Measurements from ENCODE around the gene PICK1. TPM values are rescaled to one million over a fixed set of nuclear protein-coding genes. Genes with fewer than 3 reads are reported as not detected.

Gene PICK1
- total RNA-seq, 1 experiment from 2014 or later, result 45.5 TPM

GRCh38 chr22:38041760-38042487 lies 15.3 kb upstream of the PICK1 start:
- DNase-seq, result no peak

GRCh38 chr22:38042488-38042790 lies 14.8 kb upstream of the PICK1 start:
- Histone ChIP-seq H3K9me2 (replicated peaks; ENCODE audit: low read length) (no peaks in the 10 kb centered on the region), H3K4me1 (ENCODE audit: insufficient read depth, low read length) (no peaks in the 10 kb centered on the region), H3K27me3 (ENCODE audit: low read length) (no peaks in the 10 kb centered on the region), H3K36me3 (ENCODE audit: low read depth, low read length) (no peaks in the 10 kb centered on the region), H3K9me3 (ENCODE audit: low read length) (no peaks in the 10 kb centered on the region), H3K4me3 (ENCODE audit: low read length) (no peak overlapping the region), H3F3A (ENCODE audit: low read length, unreplicated experiment) (no peaks in the 10 kb centered on the region), H3K79me2 (ENCODE audit: low read length) (no peaks in the 10 kb centered on the region), H4K20me1 (ENCODE audit: low read length) (no peaks in the 10 kb centered on the region), H3K4me2 (ENCODE audit: low read length) (no peak overlapping the region), H2AFZ (ENCODE audit: low read length) (no peak overlapping the region), H3K27ac (ENCODE audit: low read length) (no peak overlapping the region), H3K9ac (ENCODE audit: low read length) (no peak overlapping the region)
- DNase-seq (no peak), ATAC-seq (no peak)
- POLR2A ChIA-PET (ENCODE audit: unreplicated experiment), result no interaction called here
- intact Hi-C loops (cut with micrococcal nuclease), result no loop called here
- BruUV-seq (replicated peaks), result no TSS peak
- CTCF ChIA-PET, result no interaction called here
- TF ChIP-seq CTCF (conservative IDR thresholded peaks at IDR 0.05; ENCODE audit: low read depth, low read length) (no peak), EZH2phosphoT487 (IDR thresholded peaks at IDR 0.05; ENCODE audit: borderline replicate concordance, low read length) (no peak), EZH2 (IDR thresholded peaks at IDR 0.05; ENCODE audit: low read length, unreplicated experiment) (no peak)

More at GRCh38 chr22:38041760-38042487, 15.3 kb upstream of the PICK1 start:
- H2AFZ ChIP-seq (ENCODE audit: low read length), result no peak overlapping the region
- H3K27me3 ChIP-seq (ENCODE audit: low read length), result no peaks in the 10 kb centered on the region
- no TSS peak for BruUV-seq (replicated peaks)
- no peaks in the 10 kb centered on the region for H3K36me3 ChIP-seq (ENCODE audit: low read depth, low read length)
- no peak overlapping the region for H3K9ac ChIP-seq (ENCODE audit: low read length)
- ChIA-PET POLR2A (ENCODE audit: unreplicated experiment) (no interaction called here), CTCF (no interaction called here)
- no peak for ATAC-seq
- no peaks in the 10 kb centered on the region for H3F3A ChIP-seq (ENCODE audit: low read length, unreplicated experiment)
- H3K4me2 ChIP-seq (ENCODE audit: low read length), result no peak overlapping the region
- no peak overlapping the region for H3K4me3 ChIP-seq (ENCODE audit: low read length)
- H3K79me2 ChIP-seq (ENCODE audit: low read length), result no peaks in the 10 kb centered on the region
- H4K20me1 ChIP-seq (ENCODE audit: low read length), result no peaks in the 10 kb centered on the region
- no peaks in the 10 kb centered on the region for H3K4me1 ChIP-seq (ENCODE audit: insufficient read depth, low read length)
- H3K9me3 ChIP-seq (ENCODE audit: low read length), result no peaks in the 10 kb centered on the region
- TF ChIP-seq EZH2 (IDR thresholded peaks at IDR 0.05; ENCODE audit: low read length, unreplicated experiment) (no peak), CTCF (conservative IDR thresholded peaks at IDR 0.05; ENCODE audit: low read depth, low read length) (no peak), EZH2phosphoT487 (IDR thresholded peaks at IDR 0.05; ENCODE audit: borderline replicate concordance, low read length) (no peak)
- intact Hi-C loops (cut with micrococcal nuclease), result no loop called here
- no peak overlapping the region for H3K27ac ChIP-seq (ENCODE audit: low read length)
- H3K9me2 ChIP-seq (replicated peaks; ENCODE audit: low read length), result no peaks in the 10 kb centered on the region

- H4K20me1 ChIP-seq (ENCODE audit: low read length), result no peaks in the 10 kb centered on the region
- no peak for ATAC-seq
- no peak overlapping the region for H2AFZ ChIP-seq (ENCODE audit: low read length)
- DNase-seq, result no peak
- no TSS peak for BruUV-seq (replicated peaks)
- H3K27ac ChIP-seq (ENCODE audit: low read length), result no peak overlapping the region
- no peaks in the 10 kb centered on the region for H3K79me2 ChIP-seq (ENCODE audit: low read length)
- no peaks in the 10 kb centered on the region for H3K9me2 ChIP-seq (replicated peaks; ENCODE audit: low read length)
- H3K9me3 ChIP-seq (ENCODE audit: low read length), result no peaks in the 10 kb centered on the region
- no peak overlapping the region for H3K4me3 ChIP-seq (ENCODE audit: low read length)
- H3K36me3 ChIP-seq (ENCODE audit: low read depth, low read length), result no peaks in the 10 kb centered on the region
- no peak for TF ChIP-seq EZH2 (IDR thresholded peaks at IDR 0.05; ENCODE audit: low read length, unreplicated experiment)
- TF ChIP-seq EZH2phosphoT487 (IDR thresholded peaks at IDR 0.05; ENCODE audit: borderline replicate concordance, low read length), result no peak
- no peak for TF ChIP-seq CTCF (conservative IDR thresholded peaks at IDR 0.05; ENCODE audit: low read depth, low read length)
- H3K4me1 ChIP-seq (ENCODE audit: insufficient read depth, low read length), result no peaks in the 10 kb centered on the region
- no peak overlapping the region for H3K9ac ChIP-seq (ENCODE audit: low read length)
- ChIA-PET CTCF (no interaction called here), POLR2A (ENCODE audit: unreplicated experiment) (no interaction called here)
- H3K4me2 ChIP-seq (ENCODE audit: low read length), result no peak overlapping the region
- no peaks in the 10 kb centered on the region for H3K27me3 ChIP-seq (ENCODE audit: low read length)
- intact Hi-C loops (cut with micrococcal nuclease), result no loop called here
- no peaks in the 10 kb centered on the region for H3F3A ChIP-seq (ENCODE audit: low read length, unreplicated experiment)
Observed at GRCh38 chr22:38043151-38044039, 13.8 kb upstream of the PICK1 start.

Measured in PC-3 (cell line).